ENCODE measurements around the gene GPR162. TPM values are rescaled to one million over a fixed set of nuclear protein-coding genes. Genes with fewer than 3 reads are reported as not detected.
"Not testable (repeated sequence)": the region's sequence is repeated elsewhere in the genome, so short reads cannot be mapped to it uniquely, and the experiment has no call there.

The GPR162 gene
- total RNA-seq, 1 donor from 2014 or later: 61.3 TPM

DNA sequence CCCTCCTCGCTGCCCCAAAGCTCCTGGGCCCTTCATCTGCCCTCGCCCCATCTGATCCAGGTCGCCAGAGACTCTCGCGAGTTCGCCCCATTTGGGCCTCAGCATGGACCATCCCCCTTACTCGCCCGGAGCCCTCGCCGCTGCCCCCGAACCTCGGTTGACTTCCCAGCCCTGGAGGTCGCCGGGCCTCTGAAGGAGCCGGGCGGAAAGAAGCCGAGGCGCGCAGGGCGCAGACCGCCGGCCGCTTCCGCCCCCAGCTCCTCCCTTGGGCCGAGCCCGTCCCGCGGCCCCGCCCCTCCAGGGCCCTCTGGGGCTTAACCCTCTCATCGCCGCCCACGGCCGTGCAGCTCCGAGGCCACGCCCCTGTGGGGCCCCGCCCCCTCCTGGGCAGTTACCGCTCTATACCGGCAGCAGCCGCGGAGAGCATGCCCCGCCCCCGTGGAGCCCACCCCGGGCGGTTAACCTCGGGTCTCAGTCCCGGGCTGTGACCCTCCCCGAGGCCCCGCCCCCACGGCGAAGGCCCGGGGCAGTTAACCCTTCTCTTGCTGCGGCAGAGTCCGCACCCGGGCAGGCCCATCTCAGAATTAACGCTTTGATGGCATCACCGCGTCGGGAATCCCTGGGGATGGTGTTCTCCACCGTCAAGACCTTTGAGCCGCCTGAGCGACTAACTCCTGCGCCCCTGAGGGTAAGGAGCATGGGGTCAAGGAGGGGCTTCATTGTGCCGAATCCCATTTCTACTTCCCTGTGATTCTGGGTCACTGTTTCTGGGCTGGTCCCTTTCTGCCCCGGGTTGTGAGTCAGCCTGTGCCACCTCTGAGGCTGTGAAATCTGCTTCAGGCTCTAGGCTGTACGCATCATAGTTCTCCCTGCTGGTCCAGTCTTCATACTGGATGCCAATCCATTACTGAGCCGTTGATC lies 51.7 kb downstream of the GPR162 start, which contains the start of gene SPSB2:
SPSB2 (minus strand) TSS at position 210 of the 921 bp plus-strand sequence. CDS start 402 bp downstream, outside the sequence.
- DNase-seq: peak; percentile 94

DNA sequence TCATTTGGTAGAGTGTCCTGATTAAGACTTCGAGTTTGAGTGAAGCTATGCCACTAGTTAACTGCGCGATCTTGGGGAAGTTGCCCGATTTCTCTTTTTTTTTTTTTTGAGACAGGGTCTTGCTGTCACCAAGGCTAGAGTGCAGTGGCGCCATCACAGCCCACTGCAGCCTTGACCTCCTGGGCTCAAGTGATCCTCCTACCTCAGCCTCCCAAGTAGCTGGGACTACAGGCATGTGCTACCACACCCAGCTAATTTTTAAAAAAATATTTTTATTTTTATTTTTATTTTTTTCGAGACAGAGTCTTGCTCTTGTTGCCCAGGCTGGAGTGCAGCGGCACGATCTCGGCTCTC lies 52.4 kb downstream of the GPR162 start:
- DNase-seq: not testable (repeated sequence)

Other genes starting within 250 kb of the GPR162 start
- gene CHD4, start 214.4 kb upstream of the GPR162 start, total RNA-seq: 149 TPM
- 0.62 TPM for gene LPAR5, start 185.9 kb upstream of the GPR162 start, total RNA-seq
- gene ACRBP, start 174.4 kb upstream of the GPR162 start, total RNA-seq: 0.62 TPM
- gene ING4, start 158.7 kb upstream of the GPR162 start, total RNA-seq: 65.0 TPM
- gene ZNF384, start 132.4 kb upstream of the GPR162 start, total RNA-seq: 15.1 TPM
- gene PIANP, start 121.0 kb upstream of the GPR162 start, total RNA-seq: 1.2 TPM
- gene COPS7A, start 97.8 kb upstream of the GPR162 start, total RNA-seq: 37.1 TPM
- gene MLF2, start 68.7 kb upstream of the GPR162 start, total RNA-seq: 81.4 TPM
- gene PTMS, start 55.5 kb upstream of the GPR162 start, total RNA-seq: 26.8 TPM
- gene LAG3, start 49.3 kb upstream of the GPR162 start, total RNA-seq: not detected
- gene CD4, start 32.3 kb upstream of the GPR162 start, total RNA-seq: 2.3 TPM
- gene P3H3, start 6.6 kb downstream of the GPR162 start, total RNA-seq: 11.2 TPM
- gene GNB3, start 19.1 kb downstream of the GPR162 start, total RNA-seq: 0.94 TPM
- gene CDCA3, start 29.5 kb downstream of the GPR162 start, total RNA-seq: 3.9 TPM
- 66.8 TPM for gene USP5, start 30.3 kb downstream of the GPR162 start, total RNA-seq
- 179 TPM for gene TPI1, start 45.7 kb downstream of the GPR162 start, total RNA-seq
- gene SPSB2, start 51.5 kb downstream of the GPR162 start, total RNA-seq: 2.8 TPM
- gene LRRC23, start 83.0 kb downstream of the GPR162 start, total RNA-seq: 7.6 TPM
- gene ENO2, start 92.8 kb downstream of the GPR162 start, total RNA-seq: 137 TPM
- 9.2 TPM for gene ATN1, start 106.1 kb downstream of the GPR162 start, total RNA-seq
- gene RNU7-1, start 122.0 kb downstream of the GPR162 start, total RNA-seq: not detected
- 243 TPM for gene C12orf57, start 122.2 kb downstream of the GPR162 start, total RNA-seq
- gene PTPN6, start 129.5 kb downstream of the GPR162 start, total RNA-seq: 3.1 TPM
- 102 TPM for gene PHB2, start 148.8 kb downstream of the GPR162 start, total RNA-seq
- 26.0 TPM for gene EMG1, start 149.1 kb downstream of the GPR162 start, total RNA-seq
- 6.6 TPM for gene LPCAT3, start 196.7 kb downstream of the GPR162 start, total RNA-seq
- gene C1S, start 238.9 kb downstream of the GPR162 start, total RNA-seq: 10.8 TPM

Data from occipital lobe (tissue), 2 donors.